Measurements from ENCODE around the gene PTPRCAP. TPM values are rescaled to one million over a fixed set of nuclear protein-coding genes. Genes with fewer than 3 reads are reported as not detected.

Gene PTPRCAP
- total and polyA plus RNA-seq, 2 donors (not counting 1 experiment from before 2014, with no cell fraction given) = 266 to 565 TPM

- H3K79me2 ChIP-seq (ENCODE audit: control insufficient read depth, insufficient read depth, low read length) = peaks cover 88% of the 10 kb centered on the region
- intact Hi-C loops (cut with micrococcal nuclease) = no loop called here
- Mint-ChIP-seq H3K4me3 (peak overlapping the region; percentile 65), H3K9me3 (ENCODE audit: insufficient read depth) (no peaks in the 10 kb centered on the region), H3K4me1 (peaks cover 77% of the 10 kb centered on the region), H3K27ac (peak overlapping the region; percentile 83), H3K27me3 (no peaks in the 10 kb centered on the region)
- DNase-seq (peak; percentile 45), ATAC-seq (ENCODE audit: low read depth) (no peak)
- POLR2A ChIA-PET = interaction anchor here (0.6 to 9.5 kb wide), 10 partner anchors 13 to 79 kb away, joined by 3 to 215 read pairs (median 30); partner anchors contain the start of genes AIP, PITPNM1, PPP1CA and TBC1D10C
- peaks cover 46 to 79% of the 10 kb centered on the region in 2 donors for H3K4me1 ChIP-seq (ENCODE audit: control insufficient read depth in 2 of 2, insufficient read depth in 2 of 2, low read length in 2 of 2)
- WGBS (ENCODE audit: insufficient coverage) = 64% methylated on average over 16 of the region's 23 CpGs
- CTCF ChIA-PET = interaction anchor here (2.0 to 4.0 kb wide), 2 partner anchors 15 to 35 kb away, joined by 6 to 30 read pairs; partner anchors contain the start of gene TMEM134
- H3K27me3 ChIP-seq (replicated peaks in 1 of 4; ENCODE audit: control extremely low read depth in 1 of 4, control insufficient read depth in 3 of 4, insufficient read depth in 4 of 4, low read length in 3 of 4) = no peaks in the 10 kb centered on the region
- H2AFZ ChIP-seq (ENCODE audit: insufficient read depth, low read depth, low read length, poor library complexity, severe bottlenecking) = no peak overlapping the region
- H3K4me3 ChIP-seq (ENCODE audit: control extremely low read depth in 1 of 5, extremely low read depth in 1 of 5, insufficient read depth in 1 of 5, low read depth in 2 of 5, low read length in 4 of 5) = peak overlapping the region in 3 of 5 experiments; percentile 36 to 96 (median 79)
- H3K9me3 ChIP-seq (ENCODE audit: control extremely low read depth in 1 of 3, control insufficient read depth in 2 of 3, insufficient read depth in 1 of 3, low read length in 2 of 3) = peaks cover 0 to 3% (median 0%) of the 10 kb centered on the region in 3 donors
- peak overlapping the region; percentile 12 to 88 for H3K27ac ChIP-seq (ENCODE audit: low read length in 2 of 2)
- peak overlapping the region; percentile 99 for H3K4me2 ChIP-seq (replicated peaks; ENCODE audit: low read depth, low read length, poor library complexity, severe bottlenecking)
- H4K20me1 ChIP-seq (ENCODE audit: control insufficient read depth, insufficient read depth, low read length, poor library complexity, severe bottlenecking) = peaks cover 93% of the 10 kb centered on the region
- peaks cover 0 to 55% of the 10 kb centered on the region in 2 experiments for H3K36me3 ChIP-seq (replicated peaks in 1 of 2; ENCODE audit: control extremely low read depth in 1 of 2, control insufficient read depth in 1 of 2, extremely low read depth in 1 of 2, insufficient read depth in 2 of 2, low read length in 1 of 2)
- no peak for TF ChIP-seq EZH2 (IDR thresholded peaks at IDR 0.05; ENCODE audit: borderline replicate concordance, insufficient read depth, low read depth, low read length, poor library complexity, severe bottlenecking)
- TF ChIP-seq CTCF (IDR thresholded peaks at IDR 0.05) = no peak
- peak overlapping the region; percentile 82 for H3K9ac ChIP-seq (ENCODE audit: low read length)
Measured at GRCh38 chr11:67434395-67434881, 3.0 kb downstream of the PTPRCAP start.
